Measurements from ENCODE around the gene ADO. TPM values are rescaled to one million over a fixed set of nuclear protein-coding genes. Genes with fewer than 3 reads are reported as not detected.

The ADO gene
- total and polyA plus RNA-seq, 2 of the 4 experiments (the other 2 are of a cell fraction) = 8.0 to 8.1 TPM

- peaks cover 18% of the 10 kb centered on the region for H4K20me1 ChIP-seq (ENCODE audit: insufficient read depth, low read length)
- intact Hi-C loops (cut with micrococcal nuclease) = loop anchor here (5.0 to 10.0 kb wide), 2 partner anchors 353 to 759 kb away; no protein-coding TSS in a partner anchor
- no peaks in the 10 kb centered on the region for H3K9me1 ChIP-seq (ENCODE audit: insufficient read depth, low read length)
- H3K4me3 ChIP-seq (ENCODE audit: insufficient read depth, low read depth, low read length) = peak overlapping the region; percentile 94
- peak overlapping the region; percentile 97 for H4K91ac ChIP-seq (ENCODE audit: insufficient read depth, low read depth, low read length)
- no peak overlapping the region; the same call in 2 of the 3 replicates for H2BK15ac ChIP-seq (ENCODE audit: low read depth, low read length)
- dilution Hi-C loops (cut with HindIII; ENCODE audit: low sequenced_read_pairs, unreplicated experiment) = no loop called here
- peaks cover 8% of the 10 kb centered on the region; the same call in 1 of the 2 replicates for H3K4me1 ChIP-seq (ENCODE audit: control insufficient read depth, insufficient read depth, low read length)
- H2AK9ac ChIP-seq (replicated peaks; ENCODE audit: low read depth, low read length, poor library complexity) = no peak overlapping the region
- 0% methylated on average over 3 of the region's 11 CpGs; no CpG with 5 or more reads in 1 of the 2 experiments for WGBS, 2 experiments (ENCODE audit: extremely low coverage in 2 of 2, insufficient read length in 1 of 2)
- peaks cover 5% of the 10 kb centered on the region; the same call in 1 of the 2 replicates for H3K27me3 ChIP-seq (ENCODE audit: control insufficient read depth, insufficient read depth, low read length)
- peak overlapping the region; percentile 84 to 99 for H4K8ac ChIP-seq (ENCODE audit: low read depth in 2 of 2, low read length in 2 of 2)
- peak; percentile 4 for ATAC-seq (ENCODE audit: low read depth)
- peaks cover 13 to 29% of the 10 kb centered on the region in 2 experiments for H3K79me1 ChIP-seq (ENCODE audit: low read depth in 1 of 2, low read length in 2 of 2)
- no peak overlapping the region for H2BK20ac ChIP-seq (ENCODE audit: low read depth, low read length)
- CTCF ChIA-PET = interaction anchor here (0.6 to 1.1 kb wide), 4 partner anchors 14 to 150 kb away, joined by 3 to 5 read pairs (median 4); no protein-coding TSS in a partner anchor
- no peak for TF ChIP-seq FOS (IDR thresholded peaks at IDR 0.05; ENCODE audit: low read depth, low read length)
- TF ChIP-seq MAFK (IDR thresholded peaks at IDR 0.05; ENCODE audit: low read depth, low read length) = no peak
- no peak for TF ChIP-seq MAZ (IDR thresholded peaks at IDR 0.05; ENCODE audit: borderline replicate concordance, low read depth, low read length)
- H3K9ac ChIP-seq (ENCODE audit: low read depth, low read length) = peak overlapping the region; percentile 74
- peak overlapping the region; percentile 96 for H3K4ac ChIP-seq (ENCODE audit: low read depth, low read length)
- no TSS peak for BruUV-seq (replicated peaks)
- peak; percentile 33 for DNase-seq
- POLR2A ChIA-PET (ENCODE audit: unreplicated experiment) = no interaction called here
- peak overlapping the region; percentile 57; the same call in 1 of the 2 replicates for H2AK5ac ChIP-seq (ENCODE audit: low read depth, low read length)
- H3K4me2 ChIP-seq (ENCODE audit: low read depth, low read length) = peak overlapping the region; percentile 98
- no peaks in the 10 kb centered on the region for H3K36me3 ChIP-seq (ENCODE audit: control insufficient read depth, insufficient read depth, low read length)
- peak overlapping the region; percentile 100 for H4K5ac ChIP-seq (ENCODE audit: low read depth, low read length)
- peak overlapping the region; percentile 100 for H2BK120ac ChIP-seq (ENCODE audit: low read depth, low read length)
- H3K18ac ChIP-seq (ENCODE audit: low read depth, low read length) = peak overlapping the region; percentile 98
- H3K9me3 ChIP-seq (ENCODE audit: control insufficient read depth, insufficient read depth, low read length) = no peaks in the 10 kb centered on the region
- peak overlapping the region; percentile 100 for H2AFZ ChIP-seq (replicated peaks; ENCODE audit: low read length, poor library complexity)
- H3K14ac ChIP-seq (replicated peaks; ENCODE audit: low read depth, low read length) = peak overlapping the region; percentile 99
- peak overlapping the region; percentile 83; the same call in 1 of the 2 replicates for H3K23ac ChIP-seq (ENCODE audit: low read depth, low read length)
- H3K27ac ChIP-seq (ENCODE audit: insufficient read depth, low read length) = peak overlapping the region; percentile 99
- peak overlapping the region; percentile 51; the same call in 1 of the 2 replicates for H3K56ac ChIP-seq (ENCODE audit: extremely low read depth, insufficient read depth, low read length)
- in situ Hi-C loops (cut with MboI; ENCODE audit: low sequenced_read_pairs) = loop anchor here (25.0 kb wide), 2 partner anchors 542 to 767 kb away; partner anchors contain the start of gene RTKN2
- H2BK5ac ChIP-seq (ENCODE audit: low read depth, low read length, poor library complexity, severe bottlenecking) = peak overlapping the region; percentile 94
These were observed 680 bp upstream of the ADO start for GRCh38 chr10:62803724-62804355.

Data from IMR-90 (cell line).